HL-60 (cell line): ENCODE results near the gene ALPG.

Source experiments
- DNase-seq, 2 experiments: peaks; one replicate each; pipeline ENCODE4 v3.0.0-alpha.2; 2010 to 2020; ENCODE audit warnings: low read depth in 1 of 2, low spot score in 1 of 2
- H3K27ac ChIP-seq: fragments of 250-450 bp; sonication (Bioruptor Pico); replicated peaks from 2 replicates; pipeline ENCODE4 v1.5.1; 2020; ENCODE audit warnings: mild to moderate bottlenecking, moderate library complexity
- H3K27me3 ChIP-seq: fragments of 250-450 bp; sonication (Bioruptor Pico); 2 replicates; pipeline ENCODE4 v1.5.1; 2021; ENCODE audit warnings: mild to moderate bottlenecking, moderate library complexity; ENCODE audit not compliant: insufficient read depth, poor library complexity, severe bottlenecking
- H3K4me3 ChIP-seq: replicated peaks from 2 replicates; pipeline ENCODE4 v1.5.1; 2011; ENCODE audit warnings: mild to moderate bottlenecking, control low read depth, low read length; ENCODE audit not compliant: insufficient read depth
- GABPA ChIP-seq: IDR thresholded peaks from 2 replicates; pipeline ENCODE4 v1.6.1; 2012; ENCODE audit warnings: low read depth
- POLR2AphosphoS5 ChIP-seq: IDR thresholded peaks from 2 replicates; pipeline ENCODE4 v1.6.1; 2012; ENCODE audit warnings: low read depth
- SPI1 ChIP-seq: IDR thresholded peaks from 2 replicates; pipeline ENCODE4 v1.6.1; 2012; ENCODE audit warnings: low read depth, mild to moderate bottlenecking, borderline replicate concordance
- TF ChIP-seq, protein P1 (sequence below): IDR thresholded peaks from one replicate; pipeline ENCODE4 v1.5.1; 2011; ENCODE audit warnings: low read length, control low read depth, inconsistent platforms; ENCODE audit not compliant: insufficient read depth
- TF ChIP-seq, protein P2 (sequence below): IDR thresholded peaks from 2 replicates; pipeline ENCODE4 v1.6.1; 2012; ENCODE audit warnings: low read depth; ENCODE audit not compliant: insufficient replicate concordance

Gene ALPG

GRCh38 chr2:232459419-232460035 is 52.9 kb downstream of the ALPG start:
- no peak for DNase-seq
- H3K27me3 ChIP-seq = peaks cover 2% of the 10 kb centered on the region
- TF ChIP-seq POLR2AphosphoS5 (no peak), GABPA (no peak), SPI1 (no peak)
- TF ChIP-seq, protein P1, sequence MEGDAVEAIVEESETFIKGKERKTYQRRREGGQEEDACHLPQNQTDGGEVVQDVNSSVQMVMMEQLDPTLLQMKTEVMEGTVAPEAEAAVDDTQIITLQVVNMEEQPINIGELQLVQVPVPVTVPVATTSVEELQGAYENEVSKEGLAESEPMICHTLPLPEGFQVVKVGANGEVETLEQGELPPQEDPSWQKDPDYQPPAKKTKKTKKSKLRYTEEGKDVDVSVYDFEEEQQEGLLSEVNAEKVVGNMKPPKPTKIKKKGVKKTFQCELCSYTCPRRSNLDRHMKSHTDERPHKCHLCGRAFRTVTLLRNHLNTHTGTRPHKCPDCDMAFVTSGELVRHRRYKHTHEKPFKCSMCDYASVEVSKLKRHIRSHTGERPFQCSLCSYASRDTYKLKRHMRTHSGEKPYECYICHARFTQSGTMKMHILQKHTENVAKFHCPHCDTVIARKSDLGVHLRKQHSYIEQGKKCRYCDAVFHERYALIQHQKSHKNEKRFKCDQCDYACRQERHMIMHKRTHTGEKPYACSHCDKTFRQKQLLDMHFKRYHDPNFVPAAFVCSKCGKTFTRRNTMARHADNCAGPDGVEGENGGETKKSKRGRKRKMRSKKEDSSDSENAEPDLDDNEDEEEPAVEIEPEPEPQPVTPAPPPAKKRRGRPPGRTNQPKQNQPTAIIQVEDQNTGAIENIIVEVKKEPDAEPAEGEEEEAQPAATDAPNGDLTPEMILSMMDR = no peak
- TF ChIP-seq, protein P2, sequence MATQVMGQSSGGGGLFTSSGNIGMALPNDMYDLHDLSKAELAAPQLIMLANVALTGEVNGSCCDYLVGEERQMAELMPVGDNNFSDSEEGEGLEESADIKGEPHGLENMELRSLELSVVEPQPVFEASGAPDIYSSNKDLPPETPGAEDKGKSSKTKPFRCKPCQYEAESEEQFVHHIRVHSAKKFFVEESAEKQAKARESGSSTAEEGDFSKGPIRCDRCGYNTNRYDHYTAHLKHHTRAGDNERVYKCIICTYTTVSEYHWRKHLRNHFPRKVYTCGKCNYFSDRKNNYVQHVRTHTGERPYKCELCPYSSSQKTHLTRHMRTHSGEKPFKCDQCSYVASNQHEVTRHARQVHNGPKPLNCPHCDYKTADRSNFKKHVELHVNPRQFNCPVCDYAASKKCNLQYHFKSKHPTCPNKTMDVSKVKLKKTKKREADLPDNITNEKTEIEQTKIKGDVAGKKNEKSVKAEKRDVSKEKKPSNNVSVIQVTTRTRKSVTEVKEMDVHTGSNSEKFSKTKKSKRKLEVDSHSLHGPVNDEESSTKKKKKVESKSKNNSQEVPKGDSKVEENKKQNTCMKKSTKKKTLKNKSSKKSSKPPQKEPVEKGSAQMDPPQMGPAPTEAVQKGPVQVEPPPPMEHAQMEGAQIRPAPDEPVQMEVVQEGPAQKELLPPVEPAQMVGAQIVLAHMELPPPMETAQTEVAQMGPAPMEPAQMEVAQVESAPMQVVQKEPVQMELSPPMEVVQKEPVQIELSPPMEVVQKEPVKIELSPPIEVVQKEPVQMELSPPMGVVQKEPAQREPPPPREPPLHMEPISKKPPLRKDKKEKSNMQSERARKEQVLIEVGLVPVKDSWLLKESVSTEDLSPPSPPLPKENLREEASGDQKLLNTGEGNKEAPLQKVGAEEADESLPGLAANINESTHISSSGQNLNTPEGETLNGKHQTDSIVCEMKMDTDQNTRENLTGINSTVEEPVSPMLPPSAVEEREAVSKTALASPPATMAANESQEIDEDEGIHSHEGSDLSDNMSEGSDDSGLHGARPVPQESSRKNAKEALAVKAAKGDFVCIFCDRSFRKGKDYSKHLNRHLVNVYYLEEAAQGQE = no peak
- H3K27ac ChIP-seq = no peak overlapping the region
- H3K4me3 ChIP-seq = no peak overlapping the region

- Histone ChIP-seq H3K27me3 (peaks cover 2% of the 10 kb centered on the region), H3K27ac (no peak overlapping the region), H3K4me3 (no peak overlapping the region)
- TF ChIP-seq, protein P1 = no peak
- TF ChIP-seq, protein P2 = no peak
- TF ChIP-seq POLR2AphosphoS5 (no peak), GABPA (no peak), SPI1 (no peak)
- DNase-seq = no peak
These were observed 53.5 kb downstream of the ALPG start for GRCh38 chr2:232460171-232460570.
